Spleen (tissue), 11 donors: ENCODE data around the gene CARS1. TPM values are rescaled to one million over a fixed set of nuclear protein-coding genes. Genes with fewer than 3 reads are reported as not detected.

Experiments
- DNase-seq: peaks from one replicate; pipeline ENCODE4 v3.0.0-alpha.2; 2020
- H3K27ac ChIP-seq, 8 donors: fragments of 200-600 bp; sonication (generic) in 7 of 8; 1 replicate in 4 of 8; 2 replicates in 4 of 8; pipeline versions ENCODE4 v1.5.0 to v1.8.0; 2016 to 2021; ENCODE audit warnings: inconsistent platforms in 4 of 8, mild to moderate bottlenecking in 4 of 8, moderate library complexity in 1 of 8
- H3K27me3 ChIP-seq, 7 donors: fragments of 200-600 bp; sonication (generic) in 6 of 7; replicated peaks in 1 of 7; 1 replicate in 4 of 7; 2 replicates in 3 of 7; pipeline versions ENCODE4 v1.5.0 to v1.8.0; 2016 to 2021; ENCODE audit warnings: inconsistent platforms in 3 of 7, mild to moderate bottlenecking in 1 of 7
- H3K36me3 ChIP-seq, 6 donors: fragments of 200-600 bp; sonication (generic) in 5 of 6; 1 replicate in 4 of 6; 2 replicates in 2 of 6; pipeline versions ENCODE4 v1.5.0 to v1.8.0; 2016 to 2021; ENCODE audit warnings: inconsistent platforms in 2 of 6
- H3K4me1 ChIP-seq, 6 donors: fragments of 200-600 bp; sonication (generic) in 5 of 6; 1 replicate in 3 of 6; 2 replicates in 3 of 6; pipeline versions ENCODE4 v1.5.0 to v1.8.0; 2016 to 2021; ENCODE audit warnings: inconsistent platforms in 3 of 6
- H3K4me3 ChIP-seq, 8 donors: fragments of 200-600 bp; sonication (generic) in 7 of 8; 1 replicate in 4 of 8; 2 replicates in 4 of 8; pipeline versions ENCODE4 v1.5.0 to v1.8.0; 2016 to 2021; ENCODE audit warnings: inconsistent platforms in 4 of 8, mild to moderate bottlenecking in 4 of 8, moderate library complexity in 2 of 8
- H3K9me3 ChIP-seq, 8 donors: fragments of 200-600 bp; sonication (generic) in 7 of 8; 1 replicate in 4 of 8; 2 replicates in 4 of 8; pipeline versions ENCODE4 v1.5.0 to v1.8.0; 2016 to 2021; ENCODE audit warnings: inconsistent platforms in 4 of 8
- CTCF ChIP-seq, 11 experiments: fragments of 200-600 bp in 7 of 11; fragments of 450-650 bp in 4 of 11; sonication (generic) in 4 of 11; IDR thresholded peaks in 8 of 11; conservative IDR thresholded peaks in 3 of 11; 1 replicate in 7 of 11; 2 replicates in 4 of 11; pipeline versions ENCODE4 v1.4.0 to v1.8.0; 2016 to 2021; ENCODE audit warnings: antibody characterized with exemption in 11 of 11, inconsistent platforms in 4 of 11, mild to moderate bottlenecking in 1 of 11
- POLR2A ChIP-seq, 3 donors: fragments of 450-650 bp; IDR thresholded peaks; one replicate each; pipeline ENCODE4 v1.5.1; 2017; ENCODE audit warnings: antibody characterized with exemption in 3 of 3, mild to moderate bottlenecking in 1 of 3
- POLR2AphosphoS5 ChIP-seq, 3 donors: sonication (generic); formaldehyde crosslinking; IDR thresholded peaks; one replicate each; pipeline ENCODE4 v1.5.1; 2017; ENCODE audit warnings: antibody characterized with exemption in 3 of 3
- WGBS, 5 donors: extraction: QIAGEN DNeasy Blood & Tissue Kit in 3 of 5; methylation state at CpG; one replicate each; pipeline versions ENCODE4 v1.1.5 to v1.1.7; 2013 to 2018; 5-methylcytosine and 5-hydroxymethylcytosine counted together
- intact Hi-C: fragments of 100-400 bp; cut with DNase I; formaldehyde crosslinking; loops from one replicate; pipeline ENCODE4 v1.15.0; 2023; ENCODE audit warnings: low total_unique reads
- polyA plus RNA-seq, 3 donors: library from polyadenylated mRNA; stranded (reverse); fragments of 200-250 nt; gene quantifications; one replicate each; pipeline ENCODE4 v1.2.1, GENCODE V29; 2013
- total RNA-seq, 7 donors: library from RNA; depleted of rRNA in 3 of 7; stranded (reverse); fragments of >200 nt in 3 of 7; fragmentation: NEBNext Ultra II Directional in 4 of 7; extraction: Animal tissue kit (Norgen Biotek cat#: 25700) in 4 of 7; gene quantifications; one replicate each; pipeline versions ENCODE4 v1.1.0 to v1.2.1, GENCODE V29; 2016 to 2021
- donor health status: healthy with polysubstance abuse.
- donor health status: DM: no; HTN: no; CAD: no; lungs with moderate emphysema.
- donor health status: DM: no; HTN: no; CAD: no.
- donor health status: Bipolar disorder and iron deficiency.
- donor health status: healthy.
- donor health status: DM: no; HTN: no; CAD: no.
- donor health status: DM: yes; HTN: yes; CAD: no.

CARS1 gene
- total and polyA plus RNA-seq, 10 donors = 18.6 to 64.9 (median 37.5) TPM

DNA sequence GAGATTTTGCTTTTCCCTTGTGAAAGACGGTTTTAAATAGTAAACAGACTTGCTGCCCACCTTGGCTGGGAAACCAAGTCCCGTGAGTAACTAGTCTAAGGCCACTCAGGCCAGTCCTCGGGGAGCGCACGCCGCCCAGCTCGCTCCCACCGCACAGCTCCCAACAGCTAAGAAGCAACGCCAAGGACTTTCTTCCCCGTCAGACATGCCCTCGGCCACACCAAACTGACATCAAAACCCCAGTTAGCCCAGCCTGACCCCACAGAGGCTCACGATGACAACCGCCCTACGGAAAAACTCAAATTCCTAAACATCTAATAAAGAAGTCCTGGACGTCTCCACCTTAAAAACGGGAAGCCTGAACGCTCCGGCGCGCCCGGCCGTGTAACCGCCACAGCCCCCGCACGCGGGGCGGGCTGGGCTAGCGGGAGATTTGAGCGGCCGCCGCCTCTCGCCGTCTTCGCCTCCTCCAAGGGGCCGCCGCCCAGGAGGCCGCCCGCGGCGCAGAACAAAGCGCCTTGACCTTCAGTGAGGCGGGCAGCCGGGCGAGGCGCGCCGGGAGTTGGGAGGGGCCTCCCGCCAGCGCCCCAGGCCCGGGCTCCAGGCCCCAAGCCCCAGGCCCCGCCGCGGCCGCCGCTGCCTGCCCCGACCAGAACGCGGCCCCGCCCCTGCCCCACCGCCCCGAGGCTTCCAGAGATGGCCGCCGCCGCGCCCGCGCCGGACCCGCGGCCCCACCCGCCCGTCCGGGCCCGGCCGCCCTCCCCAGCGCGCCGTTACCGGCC is 65.6 kb downstream of the CARS1 start:
- 0 to 1% (median 0%) methylated on average over 35 to 79 of the region's 79 CpGs for WGBS, 5 donors
- intact Hi-C loops = no loop called here

GRCh38 chr11:2990617-2991451 is 66.4 kb downstream of the CARS1 start:
- H3K36me3 ChIP-seq = peaks cover 0 to 6% (median 0%) of the 10 kb centered on the region in 6 donors
- intact Hi-C loops = no loop called here
- TF ChIP-seq POLR2AphosphoS5 (IDR thresholded peaks at IDR 0.05) (no peak), CTCF (IDR thresholded peaks at IDR 0.05 in 8 of 11, conservative IDR thresholded peaks at IDR 0.05 in 3 of 11) (no peak), POLR2A (IDR thresholded peaks at IDR 0.05) (no peak)
- peak overlapping the region; percentile 91 to 98 (median 94) for H3K27ac ChIP-seq
- H3K4me3 ChIP-seq = peak overlapping the region; percentile 65 to 90 (median 86)
- H3K9me3 ChIP-seq = no peaks in the 10 kb centered on the region
- no peak for DNase-seq
- 1 to 3% (median 1%) methylated on average over 17 of the region's 17 CpGs for WGBS, 5 donors
- peaks cover 30 to 70% (median 57%) of the 10 kb centered on the region in 6 donors for H3K4me1 ChIP-seq
- no peaks in the 10 kb centered on the region for H3K27me3 ChIP-seq

More for the DNA sequence above, 65.6 kb downstream of the CARS1 start:
- peak in 1 of 3 donors; percentile 16 for TF ChIP-seq POLR2AphosphoS5 (IDR thresholded peaks at IDR 0.05)
- no peak for TF ChIP-seq CTCF (IDR thresholded peaks at IDR 0.05 in 8 of 11, conservative IDR thresholded peaks at IDR 0.05 in 3 of 11)
- TF ChIP-seq POLR2A (IDR thresholded peaks at IDR 0.05) = no peak
- peaks cover 0 to 6% (median 0%) of the 10 kb centered on the region in 6 donors for H3K36me3 ChIP-seq
- peak overlapping the region; percentile 91 to 98 (median 94) for H3K27ac ChIP-seq
- DNase-seq = no peak
- peak overlapping the region; percentile 65 to 90 (median 86) for H3K4me3 ChIP-seq
- no peaks in the 10 kb centered on the region for H3K9me3 ChIP-seq
- peaks cover 30 to 62% (median 50%) of the 10 kb centered on the region in 6 donors for H3K4me1 ChIP-seq
- no peaks in the 10 kb centered on the region for H3K27me3 ChIP-seq

DNA sequence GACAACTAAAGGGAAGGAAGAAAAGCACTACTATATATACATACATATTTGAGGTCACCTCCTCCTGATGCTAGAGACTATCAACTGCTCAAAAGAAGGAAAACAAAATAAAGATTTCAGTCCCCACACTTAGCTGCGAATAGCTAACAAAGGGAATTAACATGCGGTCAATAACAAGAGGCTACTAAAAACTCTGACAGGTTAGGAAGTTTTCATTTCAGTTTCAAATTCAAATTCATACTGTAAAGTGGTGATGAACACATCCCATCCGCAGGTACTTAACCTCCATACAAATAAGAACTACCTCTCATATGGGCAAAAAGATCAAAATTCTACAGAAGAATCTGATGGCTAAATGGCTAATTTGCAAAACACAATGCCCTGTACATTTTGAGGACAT is 67.7 kb downstream of the CARS1 start:
- no peaks in the 10 kb centered on the region for H3K9me3 ChIP-seq
- WGBS, 5 donors = 16 to 36% (median 24%) methylated on average over 3 of the region's 3 CpGs
- DNase-seq = no peak
- peak overlapping the region in 7 of 8 donors; percentile 14 to 90 (median 88) for H3K4me3 ChIP-seq
- peak overlapping the region; percentile 5 to 98 (median 94) for H3K27ac ChIP-seq
- peaks cover 30 to 83% (median 70%) of the 10 kb centered on the region in 6 donors for H3K4me1 ChIP-seq
- H3K36me3 ChIP-seq = peaks cover 0 to 8% (median 0%) of the 10 kb centered on the region in 6 donors
- H3K27me3 ChIP-seq = no peaks in the 10 kb centered on the region
- no peak for TF ChIP-seq CTCF (IDR thresholded peaks at IDR 0.05 in 8 of 11, conservative IDR thresholded peaks at IDR 0.05 in 3 of 11)
- TF ChIP-seq POLR2AphosphoS5 (IDR thresholded peaks at IDR 0.05) = no peak
- TF ChIP-seq POLR2A (IDR thresholded peaks at IDR 0.05) = no peak
- intact Hi-C loops = no loop called here
